H1 (cell line): ENCODE results near the gene ALK. TPM values are rescaled to one million over a fixed set of nuclear protein-coding genes. Genes with fewer than 3 reads are reported as not detected.

Source experiments
- CBX5 ChIP-seq: fragments of 300-800, 300-1000 bp; sonication (generic); IDR thresholded peaks from 2 replicates; pipeline ENCODE4 v1.7.1; 2016; ENCODE audit warnings: antibody characterized with exemption, low read length, low read depth
- CHD2 ChIP-seq: IDR thresholded peaks from 2 replicates; pipeline ENCODE4 v1.6.1; 2012; ENCODE audit warnings: low read length, improper control_type of control experiment
- NANOG ChIP-seq: IDR thresholded peaks from 2 replicates; pipeline ENCODE4 v1.6.1; 2011; ENCODE audit warnings: low read length, low read depth, mild to moderate bottlenecking, inconsistent platforms; ENCODE audit not compliant: insufficient read depth, poor library complexity, severe bottlenecking
- RBBP5 ChIP-seq: IDR thresholded peaks from 2 replicates; pipeline ENCODE4 v1.7.1; 2012; ENCODE audit warnings: low read depth, mild to moderate bottlenecking, inconsistent platforms, low read length, moderate library complexity, borderline replicate concordance
- SIN3A ChIP-seq, 2 experiments: IDR thresholded peaks in 1 of 2; conservative IDR thresholded peaks in 1 of 2; 2 replicates each; pipeline ENCODE4 v1.6.1; 2011 to 2012; ENCODE audit warnings: low read length in 2 of 2, improper control_type of control experiment in 1 of 2, low read depth in 1 of 2, mild to moderate bottlenecking in 1 of 2
- SP1 ChIP-seq: IDR thresholded peaks from 2 replicates; pipeline ENCODE4 v1.6.1; 2011; ENCODE audit warnings: low read depth, low read length
- SP4 ChIP-seq: IDR thresholded peaks from 2 replicates; pipeline ENCODE4 v1.6.1; 2012; ENCODE audit warnings: low read length, inconsistent platforms
- polyA plus RNA-seq, 7 experiments: library from polyadenylated mRNA; depleted of rRNA in 3 of 7; stranded (reverse) in 5 of 7; unstranded in 2 of 7; fragments of >200 nt in 5 of 7; fragments of 200-250 nt in 2 of 7; gene quantifications; 1 replicate in 5 of 7; 2 replicates in 1 of 7; 4 replicates in 1 of 7; pipeline versions ENCODE4 v1.2.1 to v1.2.3, GENCODE V29; 2011 to 2013; ENCODE audit warnings: missing spikeins in 2 of 7, mixed read lengths in 2 of 7
- total RNA-seq: library from RNA; stranded (reverse); fragmentation: NEBNext Ultra II Directional; extraction: Animal tissue kit (Norgen Biotek cat#: 25700); gene quantifications from 2 replicates; pipeline ENCODE4 v1.2.1, GENCODE V29; 2021
- TF ChIP-seq, protein P1 (sequence below): fragments of 300-600 bp; sonication (generic); IDR thresholded peaks from 2 replicates; pipeline ENCODE4 v1.7.1; 2012; ENCODE audit warnings: low read length, moderate library complexity, mild to moderate bottlenecking, inconsistent platforms; ENCODE audit not compliant: insufficient replicate concordance

Gene ALK
- total and polyA plus RNA-seq, 2 of the 8 experiments (the other 6 are each of a cell fraction or from before 2014, with no cell fraction given): 0.02 to 0.09 TPM

DNA sequence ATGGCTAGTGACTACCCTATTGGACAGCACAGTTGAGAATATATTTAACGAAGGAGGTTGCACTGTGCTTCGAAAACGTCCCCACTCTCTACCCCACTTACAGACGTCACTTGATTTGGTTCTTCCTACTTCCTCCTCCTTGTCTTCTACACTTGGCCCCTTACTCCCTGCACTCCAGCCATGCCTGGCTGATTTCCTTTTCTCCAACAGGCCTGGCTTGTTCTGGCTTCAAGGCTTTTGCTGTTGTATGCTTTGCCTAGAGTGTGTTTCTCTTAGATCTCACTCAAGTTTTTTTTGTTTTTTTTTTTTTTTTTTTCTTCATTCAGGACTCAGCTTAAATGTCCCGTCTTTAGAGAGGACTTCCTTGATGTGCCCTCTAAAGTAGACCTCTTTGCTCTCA is 469.4 kb downstream of the ALK start (continued):
- TF ChIP-seq, protein P1, sequence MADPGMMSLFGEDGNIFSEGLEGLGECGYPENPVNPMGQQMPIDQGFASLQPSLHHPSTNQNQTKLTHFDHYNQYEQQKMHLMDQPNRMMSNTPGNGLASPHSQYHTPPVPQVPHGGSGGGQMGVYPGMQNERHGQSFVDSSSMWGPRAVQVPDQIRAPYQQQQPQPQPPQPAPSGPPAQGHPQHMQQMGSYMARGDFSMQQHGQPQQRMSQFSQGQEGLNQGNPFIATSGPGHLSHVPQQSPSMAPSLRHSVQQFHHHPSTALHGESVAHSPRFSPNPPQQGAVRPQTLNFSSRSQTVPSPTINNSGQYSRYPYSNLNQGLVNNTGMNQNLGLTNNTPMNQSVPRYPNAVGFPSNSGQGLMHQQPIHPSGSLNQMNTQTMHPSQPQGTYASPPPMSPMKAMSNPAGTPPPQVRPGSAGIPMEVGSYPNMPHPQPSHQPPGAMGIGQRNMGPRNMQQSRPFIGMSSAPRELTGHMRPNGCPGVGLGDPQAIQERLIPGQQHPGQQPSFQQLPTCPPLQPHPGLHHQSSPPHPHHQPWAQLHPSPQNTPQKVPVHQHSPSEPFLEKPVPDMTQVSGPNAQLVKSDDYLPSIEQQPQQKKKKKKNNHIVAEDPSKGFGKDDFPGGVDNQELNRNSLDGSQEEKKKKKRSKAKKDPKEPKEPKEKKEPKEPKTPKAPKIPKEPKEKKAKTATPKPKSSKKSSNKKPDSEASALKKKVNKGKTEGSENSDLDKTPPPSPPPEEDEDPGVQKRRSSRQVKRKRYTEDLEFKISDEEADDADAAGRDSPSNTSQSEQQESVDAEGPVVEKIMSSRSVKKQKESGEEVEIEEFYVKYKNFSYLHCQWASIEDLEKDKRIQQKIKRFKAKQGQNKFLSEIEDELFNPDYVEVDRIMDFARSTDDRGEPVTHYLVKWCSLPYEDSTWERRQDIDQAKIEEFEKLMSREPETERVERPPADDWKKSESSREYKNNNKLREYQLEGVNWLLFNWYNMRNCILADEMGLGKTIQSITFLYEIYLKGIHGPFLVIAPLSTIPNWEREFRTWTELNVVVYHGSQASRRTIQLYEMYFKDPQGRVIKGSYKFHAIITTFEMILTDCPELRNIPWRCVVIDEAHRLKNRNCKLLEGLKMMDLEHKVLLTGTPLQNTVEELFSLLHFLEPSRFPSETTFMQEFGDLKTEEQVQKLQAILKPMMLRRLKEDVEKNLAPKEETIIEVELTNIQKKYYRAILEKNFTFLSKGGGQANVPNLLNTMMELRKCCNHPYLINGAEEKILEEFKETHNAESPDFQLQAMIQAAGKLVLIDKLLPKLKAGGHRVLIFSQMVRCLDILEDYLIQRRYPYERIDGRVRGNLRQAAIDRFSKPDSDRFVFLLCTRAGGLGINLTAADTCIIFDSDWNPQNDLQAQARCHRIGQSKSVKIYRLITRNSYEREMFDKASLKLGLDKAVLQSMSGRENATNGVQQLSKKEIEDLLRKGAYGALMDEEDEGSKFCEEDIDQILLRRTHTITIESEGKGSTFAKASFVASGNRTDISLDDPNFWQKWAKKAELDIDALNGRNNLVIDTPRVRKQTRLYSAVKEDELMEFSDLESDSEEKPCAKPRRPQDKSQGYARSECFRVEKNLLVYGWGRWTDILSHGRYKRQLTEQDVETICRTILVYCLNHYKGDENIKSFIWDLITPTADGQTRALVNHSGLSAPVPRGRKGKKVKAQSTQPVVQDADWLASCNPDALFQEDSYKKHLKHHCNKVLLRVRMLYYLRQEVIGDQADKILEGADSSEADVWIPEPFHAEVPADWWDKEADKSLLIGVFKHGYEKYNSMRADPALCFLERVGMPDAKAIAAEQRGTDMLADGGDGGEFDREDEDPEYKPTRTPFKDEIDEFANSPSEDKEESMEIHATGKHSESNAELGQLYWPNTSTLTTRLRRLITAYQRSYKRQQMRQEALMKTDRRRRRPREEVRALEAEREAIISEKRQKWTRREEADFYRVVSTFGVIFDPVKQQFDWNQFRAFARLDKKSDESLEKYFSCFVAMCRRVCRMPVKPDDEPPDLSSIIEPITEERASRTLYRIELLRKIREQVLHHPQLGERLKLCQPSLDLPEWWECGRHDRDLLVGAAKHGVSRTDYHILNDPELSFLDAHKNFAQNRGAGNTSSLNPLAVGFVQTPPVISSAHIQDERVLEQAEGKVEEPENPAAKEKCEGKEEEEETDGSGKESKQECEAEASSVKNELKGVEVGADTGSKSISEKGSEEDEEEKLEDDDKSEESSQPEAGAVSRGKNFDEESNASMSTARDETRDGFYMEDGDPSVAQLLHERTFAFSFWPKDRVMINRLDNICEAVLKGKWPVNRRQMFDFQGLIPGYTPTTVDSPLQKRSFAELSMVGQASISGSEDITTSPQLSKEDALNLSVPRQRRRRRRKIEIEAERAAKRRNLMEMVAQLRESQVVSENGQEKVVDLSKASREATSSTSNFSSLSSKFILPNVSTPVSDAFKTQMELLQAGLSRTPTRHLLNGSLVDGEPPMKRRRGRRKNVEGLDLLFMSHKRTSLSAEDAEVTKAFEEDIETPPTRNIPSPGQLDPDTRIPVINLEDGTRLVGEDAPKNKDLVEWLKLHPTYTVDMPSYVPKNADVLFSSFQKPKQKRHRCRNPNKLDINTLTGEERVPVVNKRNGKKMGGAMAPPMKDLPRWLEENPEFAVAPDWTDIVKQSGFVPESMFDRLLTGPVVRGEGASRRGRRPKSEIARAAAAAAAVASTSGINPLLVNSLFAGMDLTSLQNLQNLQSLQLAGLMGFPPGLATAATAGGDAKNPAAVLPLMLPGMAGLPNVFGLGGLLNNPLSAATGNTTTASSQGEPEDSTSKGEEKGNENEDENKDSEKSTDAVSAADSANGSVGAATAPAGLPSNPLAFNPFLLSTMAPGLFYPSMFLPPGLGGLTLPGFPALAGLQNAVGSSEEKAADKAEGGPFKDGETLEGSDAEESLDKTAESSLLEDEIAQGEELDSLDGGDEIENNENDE: no peak
- TF ChIP-seq CHD2: no peak
- TF ChIP-seq NANOG: no peak
- TF ChIP-seq SP1: no peak
- no peak for TF ChIP-seq SP4
- TF ChIP-seq RBBP5: no peak
- no peak for TF ChIP-seq CBX5
- no peak for TF ChIP-seq SIN3A (conservative IDR thresholded peaks at IDR 0.05 in 1 of 2, IDR thresholded peaks at IDR 0.05 in 1 of 2; ENCODE audit: low read depth in 1 of 2, low read length in 2 of 2)
- TF ChIP-seq, all 59 proteins: peak for 0
